Loucy (cell line): ENCODE results near the gene GGCX.
"Not testable (repeated sequence)": the region's sequence is repeated elsewhere in the genome, so short reads cannot be mapped to it uniquely, and the experiment has no call there.

Experiments
- CTCF ChIP-seq: fragments of 200-600 bp; sonication (generic); conservative IDR thresholded peaks from 2 replicates; pipeline ENCODE4 v1.5.1; 2014; ENCODE audit warnings: mild to moderate bottlenecking, antibody characterized with exemption, low read length
- EZH2phosphoT487 ChIP-seq: fragments of 200-600 bp; IDR thresholded peaks from 2 replicates; pipeline ENCODE4 v1.6.1; 2018; ENCODE audit warnings: antibody characterized with exemption, mild to moderate bottlenecking, moderate library complexity, borderline replicate concordance

- TF ChIP-seq CTCF, EZH2phosphoT487: not testable (repeated sequence)
Observed at GRCh38 chr2:85592299-85592698, 31.0 kb upstream of the GGCX start.
